Neural cell (in vitro differentiated cells): ENCODE data around the gene TANC2. TPM values are rescaled to one million over a fixed set of nuclear protein-coding genes. Genes with fewer than 3 reads are reported as not detected.

Source experiments
- H2AFZ ChIP-seq: fragments of 200-600, 300-800 bp; sonication (generic), shearing (Covaris generic); 2 replicates; pipeline ENCODE4 v1.6.0; 2014; ENCODE audit warnings: low read depth, mild to moderate bottlenecking, antibody characterized with exemption, low read length, moderate library complexity
- H3F3A ChIP-seq: fragments of 200-600 bp; shearing (Covaris generic); 2 replicates; pipeline ENCODE4 v1.6.1; 2016; ENCODE audit warnings: mild to moderate bottlenecking, moderate library complexity, mixed read lengths, antibody characterized with exemption, low read length; ENCODE audit not compliant: insufficient read depth, poor library complexity, severe bottlenecking
- H3K27ac ChIP-seq: fragments of 200-600, 300-800 bp; sonication (generic), shearing (Covaris generic); 2 replicates; pipeline ENCODE4 v1.5.1; 2014; ENCODE audit warnings: mild to moderate bottlenecking, low read length, moderate library complexity
- H3K27me3 ChIP-seq: fragments of 300-800, 200-600 bp; sonication (generic), shearing (Covaris generic); 2 replicates; pipeline ENCODE4 v1.6.0; 2014; ENCODE audit warnings: mild to moderate bottlenecking, low read depth, low read length, moderate library complexity; ENCODE audit not compliant: insufficient read depth
- H3K36me3 ChIP-seq: fragments of 300-800, 200-600 bp; sonication (generic), shearing (Covaris generic); 2 replicates; pipeline ENCODE4 v1.5.1; 2014; ENCODE audit warnings: mild to moderate bottlenecking, antibody characterized with exemption, low read length, moderate library complexity; ENCODE audit not compliant: insufficient read depth
- H3K4me2 ChIP-seq: fragments of 300-800, 200-600 bp; sonication (generic), shearing (Covaris generic); 2 replicates; pipeline ENCODE4 v1.6.0; 2014; ENCODE audit warnings: mild to moderate bottlenecking, low read length
- H3K4me3 ChIP-seq: fragments of 300-800, 200-600 bp; sonication (generic), shearing (Covaris generic); 2 replicates; pipeline ENCODE4 v1.5.1; 2014; ENCODE audit warnings: mild to moderate bottlenecking, low read length, moderate library complexity
- H3K79me2 ChIP-seq: fragments of 200-600 bp; shearing (Covaris generic); replicated peaks from 2 replicates; pipeline ENCODE4 v1.6.0; 2014; ENCODE audit warnings: mild to moderate bottlenecking, low read length, moderate library complexity; ENCODE audit not compliant: insufficient read depth
- H3K9ac ChIP-seq: fragments of 300-800, 200-600 bp; sonication (generic), shearing (Covaris generic); 2 replicates; pipeline ENCODE4 v1.6.1; 2016; ENCODE audit warnings: mild to moderate bottlenecking, low read length, mixed read lengths
- H3K9me2 ChIP-seq: fragments of 200-600 bp; shearing (Covaris generic); 2 replicates; pipeline ENCODE4 v1.6.1; 2016; ENCODE audit warnings: mild to moderate bottlenecking, low read length, mixed read lengths; ENCODE audit not compliant: insufficient read depth
- H3K9me3 ChIP-seq: fragments of 200-600, 300-800 bp; sonication (generic), shearing (Covaris generic); 2 replicates; pipeline ENCODE4 v1.6.1; 2016; ENCODE audit warnings: mild to moderate bottlenecking, mixed run types, low read length, moderate library complexity, mixed read lengths
- H4K20me1 ChIP-seq: fragments of 200-600 bp; shearing (Covaris generic); 2 replicates; pipeline ENCODE4 v1.6.1; 2016; ENCODE audit warnings: mild to moderate bottlenecking, mixed run types; ENCODE audit not compliant: insufficient read depth
- CTCF ChIP-seq: fragments of 450-650 bp; IDR thresholded peaks from 2 replicates; pipeline ENCODE4 v1.5.1; 2014; ENCODE audit warnings: antibody characterized with exemption, mild to moderate bottlenecking, moderate library complexity; ENCODE audit not compliant: poor library complexity, severe bottlenecking
- EP300 ChIP-seq: fragments of 450-650 bp; conservative IDR thresholded peaks from 2 replicates; pipeline ENCODE4 v1.6.1; 2014; ENCODE audit warnings: antibody characterized with exemption, mild to moderate bottlenecking, moderate library complexity; ENCODE audit not compliant: poor library complexity, severe bottlenecking
- MXI1 ChIP-seq: fragments of 450-650 bp; conservative IDR thresholded peaks from 2 replicates; pipeline ENCODE4 v1.6.1; 2014; ENCODE audit warnings: antibody characterized with exemption, mild to moderate bottlenecking; ENCODE audit not compliant: poor library complexity, severe bottlenecking
- POLR2AphosphoS5 ChIP-seq: IDR thresholded peaks from 2 replicates; pipeline ENCODE4 v1.6.1; 2012
- REST ChIP-seq: IDR thresholded peaks from 2 replicates; pipeline ENCODE4 v1.6.1; 2012; ENCODE audit warnings: borderline replicate concordance
- SMC3 ChIP-seq: fragments of 450-650 bp; conservative IDR thresholded peaks from 2 replicates; pipeline ENCODE4 v1.6.1; 2014; ENCODE audit warnings: antibody characterized with exemption, mild to moderate bottlenecking, moderate library complexity; ENCODE audit not compliant: poor library complexity
- TAF1 ChIP-seq: IDR thresholded peaks from 2 replicates; pipeline ENCODE4 v1.6.1; 2012; ENCODE audit warnings: low read depth
- polyA plus RNA-seq: library from polyadenylated mRNA; depleted of rRNA; stranded (reverse); fragments of >200 nt; gene quantifications from 2 replicates; pipeline ENCODE4 v1.2.3, GENCODE V29; 2014

TANC2 gene
- polyA plus RNA-seq, 1 donor from 2014 or later: 16.3 TPM

GRCh38 chr17:62925267-62925836, 40.7 kb upstream of the TANC2 start:
- no peaks in the 10 kb centered on the region for H4K20me1 ChIP-seq
- no peak overlapping the region for H3K4me2 ChIP-seq
- TF ChIP-seq MXI1 (no peak), TAF1 (no peak), POLR2AphosphoS5 (no peak)
- no peak overlapping the region for H2AFZ ChIP-seq
- no peaks in the 10 kb centered on the region for H3K36me3 ChIP-seq
- H3F3A ChIP-seq: peaks cover 5% of the 10 kb centered on the region
- H3K27me3 ChIP-seq: no peaks in the 10 kb centered on the region
- no peak overlapping the region for H3K27ac ChIP-seq
- no peaks in the 10 kb centered on the region for H3K9me2 ChIP-seq
- no peaks in the 10 kb centered on the region for H3K79me2 ChIP-seq
- H3K9ac ChIP-seq: no peak overlapping the region
- no peaks in the 10 kb centered on the region for H3K9me3 ChIP-seq
- no peak overlapping the region for H3K4me3 ChIP-seq

GRCh38 chr17:62927083-62927482, 39.0 kb upstream of the TANC2 start:
- H3K9me3 ChIP-seq: no peaks in the 10 kb centered on the region
- H3K27me3 ChIP-seq: no peaks in the 10 kb centered on the region
- no peaks in the 10 kb centered on the region for H3K9me2 ChIP-seq

More at GRCh38 chr17:62927083-62927482, 39.0 kb upstream of the TANC2 start:
- Histone ChIP-seq H3K4me3 (no peak overlapping the region), H3K79me2 (no peaks in the 10 kb centered on the region), H3K36me3 (no peaks in the 10 kb centered on the region), H3K27ac (no peak overlapping the region), H2AFZ (no peak overlapping the region), H3K4me2 (no peak overlapping the region), H3K9ac (no peak overlapping the region), H3F3A (peaks cover 5% of the 10 kb centered on the region), H4K20me1 (no peaks in the 10 kb centered on the region)
- no peak for TF ChIP-seq POLR2AphosphoS5
- TF ChIP-seq REST: no peak
- no peak for TF ChIP-seq MXI1
- TF ChIP-seq CTCF: no peak
- no peak for TF ChIP-seq SMC3
- TF ChIP-seq TAF1: no peak
- TF ChIP-seq EP300: no peak
